Mesendoderm (in vitro differentiated cells): ENCODE measurements around the gene NPSR1.
"Not testable (repeated sequence)": the region's sequence is repeated elsewhere in the genome, so short reads cannot be mapped to it uniquely, and the experiment has no call there.

Source experiments
- DNase-seq: peaks from one replicate; pipeline ENCODE4 v3.0.0; 2013
- H2AK5ac ChIP-seq: 2 replicates; pipeline ENCODE4 v1.6.1; 2013; ENCODE audit warnings: low read length, inconsistent platforms
- H2BK120ac ChIP-seq: 2 replicates; pipeline ENCODE4 v1.6.1; 2013; ENCODE audit warnings: low read depth, mild to moderate bottlenecking, low read length, moderate library complexity, mixed read lengths
- H2BK15ac ChIP-seq: replicated peaks from 2 replicates; pipeline ENCODE4 v1.6.1; 2013; ENCODE audit warnings: low read depth, mild to moderate bottlenecking, moderate library complexity
- H2BK5ac ChIP-seq: 2 replicates; pipeline ENCODE4 v1.6.1; 2013; ENCODE audit warnings: low read length, inconsistent platforms
- H3K18ac ChIP-seq: 2 replicates; pipeline ENCODE4 v1.6.1; 2013; ENCODE audit warnings: mild to moderate bottlenecking, low read length, mixed read lengths
- H3K23ac ChIP-seq: one replicate; pipeline ENCODE4 v1.6.1; 2013; ENCODE audit warnings: low read length
- H3K27ac ChIP-seq: 2 replicates; pipeline ENCODE4 v1.5.1; 2013; ENCODE audit warnings: low read depth, mild to moderate bottlenecking, inconsistent platforms, low read length, moderate library complexity
- H3K27me3 ChIP-seq: 2 replicates; pipeline ENCODE4 v1.6.1; 2013; ENCODE audit warnings: low read length, control low read depth, mild to moderate bottlenecking, inconsistent platforms; ENCODE audit not compliant: insufficient read depth, poor library complexity
- H3K36me3 ChIP-seq: 2 replicates; pipeline ENCODE4 v1.6.1; 2013; ENCODE audit warnings: low read length, inconsistent platforms; ENCODE audit not compliant: control insufficient read depth, insufficient read depth
- H3K4ac ChIP-seq: one replicate; pipeline ENCODE4 v1.6.1; 2013; ENCODE audit warnings: low read depth, mild to moderate bottlenecking, low read length, moderate library complexity
- H3K4me1 ChIP-seq: 2 replicates; pipeline ENCODE4 v1.6.1; 2013; ENCODE audit warnings: low read depth, low read length, inconsistent platforms; ENCODE audit not compliant: control insufficient read depth
- H3K4me2 ChIP-seq: 2 replicates; pipeline ENCODE4 v1.6.1; 2013; ENCODE audit warnings: low read length
- H3K4me3 ChIP-seq: 2 replicates; pipeline ENCODE4 v1.5.1; 2013; ENCODE audit warnings: mild to moderate bottlenecking, low read length
- H3K56ac ChIP-seq: one replicate; pipeline ENCODE4 v1.6.1; 2013; ENCODE audit warnings: low read length
- H3K79me1 ChIP-seq: 2 replicates; pipeline ENCODE4 v1.6.1; 2013; ENCODE audit warnings: low read length, inconsistent platforms
- H3K79me2 ChIP-seq: 2 replicates; pipeline ENCODE4 v1.6.1; 2013; ENCODE audit warnings: mild to moderate bottlenecking, low read length; ENCODE audit not compliant: control insufficient read depth, insufficient read depth
- H3K9ac ChIP-seq: 2 replicates; pipeline ENCODE4 v1.6.1; 2013; ENCODE audit warnings: low read length, inconsistent platforms
- H4K5ac ChIP-seq: one replicate; pipeline ENCODE4 v1.6.1; 2013; ENCODE audit warnings: low read length
- H4K8ac ChIP-seq: one replicate; pipeline ENCODE4 v1.6.1; 2013; ENCODE audit warnings: low read depth, mild to moderate bottlenecking, control low read depth, low read length, moderate library complexity
- WGBS: extraction: QIAGEN DNeasy Blood & Tissue Kit; methylation state at CpG from one replicate; pipeline ENCODE4 v1.1.7; 2013; ENCODE audit warnings: low lambda C conversion rate, missing lambda C conversion rate; ENCODE audit not compliant: insufficient coverage; ENCODE audit errors: extremely low coverage; 5-methylcytosine and 5-hydroxymethylcytosine counted together

Gene NPSR1

GRCh38 chr7:34870041-34870440 is 212.0 kb downstream of the NPSR1 start:
- H2BK5ac ChIP-seq: not testable (repeated sequence)

GRCh38 chr7:34874329-34874728 is 216.3 kb downstream of the NPSR1 start:
- H3K79me1 ChIP-seq: not testable (repeated sequence)
- WGBS: no CpG with 5 or more reads among the region's 4 CpGs

More at GRCh38 chr7:34870041-34870440, 212.0 kb downstream of the NPSR1 start:
- H4K8ac ChIP-seq, DNase-seq, H3K27ac ChIP-seq, H3K9ac ChIP-seq, H3K27me3 ChIP-seq, H2AK5ac ChIP-seq, H3K4me2 ChIP-seq, H3K79me1 ChIP-seq, H3K4me3 ChIP-seq, H3K4ac ChIP-seq, H3K23ac ChIP-seq, H3K36me3 ChIP-seq, H3K56ac ChIP-seq, H3K18ac ChIP-seq, H4K5ac ChIP-seq, H2BK15ac ChIP-seq, H3K4me1 ChIP-seq, H2BK120ac ChIP-seq, H3K79me2 ChIP-seq: not testable (repeated sequence)
- no CpG with 5 or more reads among the region's 2 CpGs for WGBS

GRCh38 chr7:34875481-34875880 is 217.5 kb downstream of the NPSR1 start:
- no CpG with 5 or more reads among the region's 5 CpGs for WGBS
- Histone ChIP-seq H3K9ac (no peak overlapping the region), H3K27me3 (no peaks in the 10 kb centered on the region), H2AK5ac (no peak overlapping the region), H3K4me1 (no peaks in the 10 kb centered on the region), H4K5ac (no peak overlapping the region), H2BK5ac (no peak overlapping the region), H2BK120ac (no peak overlapping the region), H3K18ac (no peak overlapping the region), H3K79me2 (no peaks in the 10 kb centered on the region), H3K27ac (no peak overlapping the region), H3K4ac (no peak overlapping the region), H3K4me2 (no peak overlapping the region), H4K8ac (no peak overlapping the region), H3K36me3 (no peaks in the 10 kb centered on the region), H3K79me1 (no peaks in the 10 kb centered on the region), H2BK15ac (no peak overlapping the region), H3K56ac (peak overlapping the region; percentile 25), H3K23ac (no peak overlapping the region), H3K4me3 (no peak overlapping the region)
- DNase-seq: no peak

More at GRCh38 chr7:34874329-34874728, 216.3 kb downstream of the NPSR1 start:
- not testable (repeated sequence) for H3K4me1 ChIP-seq, H3K4ac ChIP-seq, H3K79me2 ChIP-seq, H3K4me3 ChIP-seq, H3K56ac ChIP-seq, H2BK5ac ChIP-seq, H2BK15ac ChIP-seq, H4K8ac ChIP-seq, H2BK120ac ChIP-seq, H3K9ac ChIP-seq, H3K4me2 ChIP-seq, H4K5ac ChIP-seq, H3K27ac ChIP-seq, H2AK5ac ChIP-seq, H3K36me3 ChIP-seq, H3K27me3 ChIP-seq, H3K23ac ChIP-seq, H3K18ac ChIP-seq, DNase-seq

GRCh38 chr7:34878944-34879735 is 221.1 kb downstream of the NPSR1 start:
- H3K4me2 ChIP-seq, H3K27me3 ChIP-seq, H3K56ac ChIP-seq, H4K8ac ChIP-seq, H3K79me2 ChIP-seq, H3K18ac ChIP-seq, H2BK5ac ChIP-seq, H2BK120ac ChIP-seq, DNase-seq, H3K4ac ChIP-seq, H3K23ac ChIP-seq, H3K27ac ChIP-seq, H3K36me3 ChIP-seq, H3K79me1 ChIP-seq, H3K4me1 ChIP-seq, H3K4me3 ChIP-seq, H2AK5ac ChIP-seq, H2BK15ac ChIP-seq, H3K9ac ChIP-seq, H4K5ac ChIP-seq: not testable (repeated sequence)
- WGBS: no CpG with 5 or more reads among the region's 8 CpGs

GRCh38 chr7:34879871-34880270 is 221.9 kb downstream of the NPSR1 start:
- Histone ChIP-seq H3K4me2 (no peak overlapping the region), H3K79me1 (no peaks in the 10 kb centered on the region), H3K56ac (peak overlapping the region; percentile 17), H2BK15ac (no peak overlapping the region), H3K18ac (no peak overlapping the region), H4K5ac (no peak overlapping the region), H3K27ac (no peak overlapping the region), H3K4me1 (no peaks in the 10 kb centered on the region), H2BK120ac (no peak overlapping the region), H3K4me3 (no peak overlapping the region), H3K79me2 (no peaks in the 10 kb centered on the region), H2AK5ac (no peak overlapping the region), H2BK5ac (peak overlapping the region; percentile 23), H3K4ac (peak overlapping the region; percentile 79), H3K23ac (no peak overlapping the region), H3K27me3 (no peaks in the 10 kb centered on the region), H3K9ac (no peak overlapping the region), H3K36me3 (no peaks in the 10 kb centered on the region), H4K8ac (no peak overlapping the region)
- no CpG with 5 or more reads among the region's 2 CpGs for WGBS
- peak; percentile 72 for DNase-seq

- not testable (repeated sequence) for H3K79me2 ChIP-seq, H3K4me2 ChIP-seq, H2AK5ac ChIP-seq, H2BK120ac ChIP-seq, H3K23ac ChIP-seq, H3K4me3 ChIP-seq, H3K79me1 ChIP-seq, DNase-seq, H3K4ac ChIP-seq, H3K56ac ChIP-seq, H4K8ac ChIP-seq, H3K9ac ChIP-seq, H3K4me1 ChIP-seq, H2BK15ac ChIP-seq, H4K5ac ChIP-seq, H3K27me3 ChIP-seq, H3K18ac ChIP-seq, H3K36me3 ChIP-seq, H3K27ac ChIP-seq, H2BK5ac ChIP-seq
- WGBS: no CpG with 5 or more reads among the region's 1 CpG
Measured at GRCh38 chr7:34883855-34884254, 225.8 kb downstream of the NPSR1 start.
